ENCODE data around the gene FSD1L.

FSD1L gene

GRCh38 chr9:105468875-105469274, 21.0 kb downstream of the FSD1L start:
- H3K27ac ChIP-seq, result no peak overlapping the region
- no peaks in the 10 kb centered on the region for H3K36me3 ChIP-seq
- TF ChIP-seq, protein P1, sequence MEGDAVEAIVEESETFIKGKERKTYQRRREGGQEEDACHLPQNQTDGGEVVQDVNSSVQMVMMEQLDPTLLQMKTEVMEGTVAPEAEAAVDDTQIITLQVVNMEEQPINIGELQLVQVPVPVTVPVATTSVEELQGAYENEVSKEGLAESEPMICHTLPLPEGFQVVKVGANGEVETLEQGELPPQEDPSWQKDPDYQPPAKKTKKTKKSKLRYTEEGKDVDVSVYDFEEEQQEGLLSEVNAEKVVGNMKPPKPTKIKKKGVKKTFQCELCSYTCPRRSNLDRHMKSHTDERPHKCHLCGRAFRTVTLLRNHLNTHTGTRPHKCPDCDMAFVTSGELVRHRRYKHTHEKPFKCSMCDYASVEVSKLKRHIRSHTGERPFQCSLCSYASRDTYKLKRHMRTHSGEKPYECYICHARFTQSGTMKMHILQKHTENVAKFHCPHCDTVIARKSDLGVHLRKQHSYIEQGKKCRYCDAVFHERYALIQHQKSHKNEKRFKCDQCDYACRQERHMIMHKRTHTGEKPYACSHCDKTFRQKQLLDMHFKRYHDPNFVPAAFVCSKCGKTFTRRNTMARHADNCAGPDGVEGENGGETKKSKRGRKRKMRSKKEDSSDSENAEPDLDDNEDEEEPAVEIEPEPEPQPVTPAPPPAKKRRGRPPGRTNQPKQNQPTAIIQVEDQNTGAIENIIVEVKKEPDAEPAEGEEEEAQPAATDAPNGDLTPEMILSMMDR (IDR thresholded peaks at IDR 0.05), result no peak
- H3K27me3 ChIP-seq, result no peaks in the 10 kb centered on the region
- no peaks in the 10 kb centered on the region for H3K4me1 ChIP-seq (ENCODE audit: control insufficient read depth in 1 of 2, insufficient read depth in 1 of 2, low read depth in 1 of 2, low read length in 1 of 2)
- H3K9me3 ChIP-seq, result no peaks in the 10 kb centered on the region
- no peak overlapping the region for H3K4me3 ChIP-seq (ENCODE audit: low read depth in 1 of 2, low read length in 1 of 2)

GRCh38 chr9:105473221-105473620, 25.4 kb downstream of the FSD1L start:
- Histone ChIP-seq H3K36me3 (no peaks in the 10 kb centered on the region), H3K4me3 (ENCODE audit: low read depth in 1 of 2, low read length in 1 of 2) (no peak overlapping the region), H3K27me3 (no peaks in the 10 kb centered on the region), H3K9me3 (no peaks in the 10 kb centered on the region), H3K4me1 (ENCODE audit: control insufficient read depth in 1 of 2, insufficient read depth in 1 of 2, low read depth in 1 of 2, low read length in 1 of 2) (peaks cover 0 to 4% of the 10 kb centered on the region in 2 experiments), H3K27ac (no peak overlapping the region)
- TF ChIP-seq, protein P1 (IDR thresholded peaks at IDR 0.05), result no peak

- Histone ChIP-seq H3K4me1 (ENCODE audit: control insufficient read depth in 1 of 2, insufficient read depth in 1 of 2, low read depth in 1 of 2, low read length in 1 of 2) (peaks cover 0 to 4% of the 10 kb centered on the region in 2 experiments), H3K36me3 (no peaks in the 10 kb centered on the region), H3K9me3 (no peaks in the 10 kb centered on the region), H3K4me3 (ENCODE audit: low read depth in 1 of 2, low read length in 1 of 2) (no peak overlapping the region), H3K27ac (no peak overlapping the region), H3K27me3 (no peaks in the 10 kb centered on the region)
- TF ChIP-seq, protein P1 (IDR thresholded peaks at IDR 0.05), result no peak
Measured at GRCh38 chr9:105475302-105475701, 27.5 kb downstream of the FSD1L start.

GRCh38 chr9:105479846-105480245, 32.0 kb downstream of the FSD1L start:
- H3K9me3 ChIP-seq, result no peaks in the 10 kb centered on the region
- no peak overlapping the region for H3K4me3 ChIP-seq (ENCODE audit: low read depth in 1 of 2, low read length in 1 of 2)
- no peaks in the 10 kb centered on the region for H3K36me3 ChIP-seq
- no peaks in the 10 kb centered on the region for H3K27me3 ChIP-seq
- peaks cover 0 to 4% of the 10 kb centered on the region in 2 experiments for H3K4me1 ChIP-seq (ENCODE audit: control insufficient read depth in 1 of 2, insufficient read depth in 1 of 2, low read depth in 1 of 2, low read length in 1 of 2)
- H3K27ac ChIP-seq, result no peak overlapping the region
- TF ChIP-seq, protein P1 (IDR thresholded peaks at IDR 0.05), result no peak

DNA sequence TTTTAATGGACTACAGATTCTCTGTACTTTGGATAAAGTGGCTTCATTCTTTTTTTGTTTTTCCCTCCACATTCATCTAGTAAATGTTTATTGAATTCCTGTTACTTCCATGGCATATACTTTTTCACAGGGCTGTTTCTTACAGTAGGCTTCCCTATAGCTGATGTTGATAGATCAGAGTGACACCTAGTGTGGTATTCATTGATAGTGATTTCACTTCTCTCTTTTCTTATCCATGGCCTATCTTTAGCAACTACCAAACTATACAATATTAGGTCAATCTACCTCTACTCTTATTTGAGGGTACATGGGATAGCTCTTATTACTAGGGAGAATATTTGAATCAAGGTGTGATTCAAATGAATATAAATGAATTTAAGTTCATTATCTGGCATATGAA, 35.8 kb downstream of the FSD1L start:
- Histone ChIP-seq H3K4me3 (ENCODE audit: low read depth in 1 of 2, low read length in 1 of 2) (no peak overlapping the region), H3K27ac (no peak overlapping the region), H3K4me1 (ENCODE audit: control insufficient read depth in 1 of 2, insufficient read depth in 1 of 2, low read depth in 1 of 2, low read length in 1 of 2) (no peaks in the 10 kb centered on the region), H3K9me3 (no peaks in the 10 kb centered on the region), H3K27me3 (no peaks in the 10 kb centered on the region), H3K36me3 (no peaks in the 10 kb centered on the region)
- TF ChIP-seq, protein P1 (IDR thresholded peaks at IDR 0.05), result no peak

GRCh38 chr9:105484226-105484625, 36.4 kb downstream of the FSD1L start:
- no peaks in the 10 kb centered on the region for H3K36me3 ChIP-seq
- TF ChIP-seq, protein P1 (IDR thresholded peaks at IDR 0.05), result no peak
- no peaks in the 10 kb centered on the region for H3K4me1 ChIP-seq (ENCODE audit: control insufficient read depth in 1 of 2, insufficient read depth in 1 of 2, low read depth in 1 of 2, low read length in 1 of 2)
- no peak overlapping the region for H3K4me3 ChIP-seq (ENCODE audit: low read depth in 1 of 2, low read length in 1 of 2)
- no peaks in the 10 kb centered on the region for H3K9me3 ChIP-seq
- no peaks in the 10 kb centered on the region for H3K27me3 ChIP-seq
- H3K27ac ChIP-seq, result no peak overlapping the region

All from neutrophil (primary cell).